ENCODE measurements around the gene CNOT6L. TPM values are rescaled to one million over a fixed set of nuclear protein-coding genes. Genes with fewer than 3 reads are reported as not detected.

Gene CNOT6L
- total RNA-seq, 4 donors from 2014 or later = 31.3 to 49.4 (median 33.8) TPM

- no peak for TF ChIP-seq CTCF (IDR thresholded peaks at IDR 0.05; ENCODE audit: low read depth)
Observed at GRCh38 chr4:77802402-77802801, 16.8 kb downstream of the CNOT6L start.

GRCh38 chr4:77801260-77801608 is 17.9 kb downstream of the CNOT6L start:
- TF ChIP-seq CTCF (IDR thresholded peaks at IDR 0.05; ENCODE audit: low read depth) = no peak

GRCh38 chr4:77800483-77801259 is 18.5 kb downstream of the CNOT6L start:
- TF ChIP-seq CTCF (IDR thresholded peaks at IDR 0.05; ENCODE audit: low read depth) = no peak

GRCh38 chr4:77800077-77800476 is 19.1 kb downstream of the CNOT6L start:
- no peak for TF ChIP-seq CTCF (IDR thresholded peaks at IDR 0.05; ENCODE audit: low read depth)

- no peak for TF ChIP-seq CTCF (IDR thresholded peaks at IDR 0.05; ENCODE audit: low read depth)
Observed at GRCh38 chr4:77798385-77798784, 20.8 kb downstream of the CNOT6L start.

- TF ChIP-seq CTCF (IDR thresholded peaks at IDR 0.05; ENCODE audit: low read depth) = no peak
Observed at GRCh38 chr4:77797239-77797638, 21.9 kb downstream of the CNOT6L start.

GRCh38 chr4:77795326-77795725 is 23.8 kb downstream of the CNOT6L start:
- TF ChIP-seq CTCF (IDR thresholded peaks at IDR 0.05; ENCODE audit: low read depth) = no peak
